HepG2 (cell line): ENCODE measurements around the gene TEFM. TPM values are rescaled to one million over a fixed set of nuclear protein-coding genes. Genes with fewer than 3 reads are reported as not detected.

Experiments
- DNMT1 ChIP-seq: sonication (generic); formaldehyde crosslinking; IDR thresholded peaks from 2 replicates; pipeline ENCODE4 v1.5.1; 2020; ENCODE audit warnings: mild to moderate bottlenecking, missing genetic modification reagents
- FOXC1 ChIP-seq: sonication (generic); formaldehyde crosslinking; IDR thresholded peaks from 2 replicates; pipeline ENCODE4 v1.8.0; 2022; ENCODE audit warnings: mild to moderate bottlenecking, missing genetic modification reagents, borderline replicate concordance
- HOXD1 ChIP-seq: sonication (generic); formaldehyde crosslinking; IDR thresholded peaks from 2 replicates; pipeline ENCODE4 v1.5.0; 2020; ENCODE audit warnings: missing genetic modification reagents
- NFE2 ChIP-seq: sonication (generic); formaldehyde crosslinking; IDR thresholded peaks from 2 replicates; pipeline ENCODE4 v1.4.0; 2020; ENCODE audit warnings: missing genetic modification reagents
- POLR2A ChIP-seq, 2 experiments: IDR thresholded peaks; 2 replicates each; pipeline ENCODE4 v1.6.1; 2011; ENCODE audit warnings: low read depth in 2 of 2, low read length in 2 of 2, mild to moderate bottlenecking in 1 of 2, moderate library complexity in 1 of 2; ENCODE audit not compliant: insufficient read depth in 1 of 2
- RNF2 ChIP-seq: fragments of 450-650 bp; conservative IDR thresholded peaks from 2 replicates; pipeline ENCODE4 v1.6.1; 2016; ENCODE audit warnings: low read depth
- SIX4 ChIP-seq: sonication (generic); formaldehyde crosslinking; IDR thresholded peaks from 2 replicates; pipeline ENCODE4 v1.4.0; 2020; ENCODE audit warnings: missing genetic modification reagents
- TGIF2 ChIP-seq: IDR thresholded peaks from 2 replicates; pipeline ENCODE4 v1.6.1; 2016; ENCODE audit warnings: control low read depth, missing compliant biosample characterization
- THAP11 ChIP-seq: IDR thresholded peaks from 2 replicates; pipeline ENCODE4 v1.6.1; 2016; ENCODE audit warnings: missing biosample characterization, missing genetic modification reagents
- ZNF124 ChIP-seq: sonication (generic); formaldehyde crosslinking; IDR thresholded peaks from 2 replicates; pipeline ENCODE4 v1.4.0; 2020; ENCODE audit warnings: missing genetic modification reagents
- ZNF383 ChIP-seq: sonication (generic); formaldehyde crosslinking; IDR thresholded peaks from 2 replicates; pipeline ENCODE4 v1.4.0; 2020; ENCODE audit warnings: missing genetic modification reagents, mild to moderate bottlenecking, borderline replicate concordance
- ZNF543 ChIP-seq: sonication (generic); formaldehyde crosslinking; IDR thresholded peaks from 2 replicates; pipeline ENCODE4 v1.4.0; 2020; ENCODE audit warnings: mild to moderate bottlenecking, missing genetic modification reagents
- ZNF567 ChIP-seq: sonication (generic); formaldehyde crosslinking; IDR thresholded peaks from 2 replicates; pipeline ENCODE4 v1.8.1; 2023; ENCODE audit warnings: mild to moderate bottlenecking, missing genetic modification reagents, borderline replicate concordance
- ZNF598 ChIP-seq: sonication (generic); formaldehyde crosslinking; IDR thresholded peaks from 2 replicates; pipeline ENCODE4 v1.5.1; 2020; ENCODE audit warnings: mild to moderate bottlenecking, missing genetic modification reagents, borderline replicate concordance
- ZNF678 ChIP-seq: sonication (generic); formaldehyde crosslinking; IDR thresholded peaks from 2 replicates; pipeline ENCODE4 v1.4.0; 2020; ENCODE audit warnings: mild to moderate bottlenecking, missing genetic modification reagents
- ZNF879 ChIP-seq: sonication (generic); formaldehyde crosslinking; IDR thresholded peaks from 2 replicates; pipeline ENCODE4 v1.8.1; 2023; ENCODE audit warnings: missing genetic modification reagents
- polyA plus RNA-seq, 8 experiments: library from polyadenylated mRNA; depleted of rRNA in 3 of 8; stranded (reverse) in 7 of 8; unstranded in 1 of 8; fragments of >200 nt; fragmentation: Illumina TruSeq in 4 of 8; extraction: Trizol in 4 of 8; gene quantifications; 2 replicates each; pipeline versions ENCODE4 v1.2.1 to v1.2.3, GENCODE V29; 2011 to 2016; ENCODE audit warnings: low read depth in 4 of 8, missing spikeins in 1 of 8, mixed read lengths in 1 of 8; ENCODE audit not compliant: insufficient read depth in 1 of 8
- total RNA-seq, 5 experiments: library from RNA; depleted of rRNA; stranded (reverse); fragments of >200 nt; fragmentation: Illumina TruSeq; extraction: Trizol; gene quantifications; 2 replicates each; pipeline ENCODE4 v1.2.3, GENCODE V29; 2016; ENCODE audit warnings: low read depth in 1 of 5
- TF ChIP-seq, protein P1 (sequence below): sonication (generic); formaldehyde crosslinking; IDR thresholded peaks from 2 replicates; pipeline ENCODE4 v1.4.0; 2020; ENCODE audit warnings: missing genetic modification reagents
- TF ChIP-seq, protein P2 (sequence below): sonication (generic); formaldehyde crosslinking; IDR thresholded peaks from 2 replicates; pipeline ENCODE4 v1.5.0; 2020; ENCODE audit warnings: mild to moderate bottlenecking, missing genetic modification reagents, borderline replicate concordance

Gene TEFM
- total and polyA plus RNA-seq, 2 of the 13 experiments (the other 11 are each of a cell fraction or from before 2014, with no cell fraction given): 7.0 to 20.0 TPM

DNA sequence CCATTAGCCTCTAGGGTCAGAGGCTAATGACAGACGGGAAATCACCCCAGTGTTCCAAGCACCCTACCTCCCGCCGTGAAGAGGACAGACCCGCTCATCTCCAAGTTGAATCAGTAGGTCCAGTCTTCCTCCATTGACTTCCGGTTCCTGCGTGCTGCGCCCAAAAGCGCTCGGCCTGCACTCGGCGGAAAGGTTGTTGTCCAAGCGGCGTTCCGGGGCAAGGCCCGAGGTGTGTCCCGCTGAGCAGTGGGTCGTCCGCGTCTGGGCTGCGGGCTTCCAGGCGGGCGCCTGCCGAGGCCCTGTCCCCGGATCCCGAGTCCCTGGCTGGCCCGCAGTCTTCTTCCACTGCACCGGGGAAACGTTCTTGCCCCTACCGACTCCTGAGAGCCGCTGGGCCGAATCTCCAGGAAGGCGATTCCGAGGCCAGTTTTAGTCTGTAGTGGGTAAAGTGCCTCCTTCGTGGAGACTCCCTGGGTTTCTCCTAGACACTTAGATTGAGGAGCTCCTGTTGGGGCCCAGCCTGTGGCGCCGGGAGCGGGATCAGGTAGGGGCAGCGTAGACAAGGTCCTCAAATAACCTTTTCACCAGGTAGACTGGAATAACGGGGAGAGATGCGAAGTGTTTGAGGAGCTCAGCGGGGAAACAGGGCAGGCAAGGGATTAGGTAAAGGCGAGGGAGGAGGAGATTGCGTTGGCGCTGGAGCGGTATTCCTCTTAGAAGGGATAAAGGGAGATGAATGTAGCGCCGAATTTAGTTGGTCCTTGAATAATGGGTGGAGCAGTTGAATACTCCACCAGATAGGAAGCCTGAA, at the start of gene TEFM (continued):
- peak; percentile 89; the same call in 1 of the 2 replicates for TF ChIP-seq ZNF678 (CRISPR knock-in tag)
- TF ChIP-seq RNF2: 0 out of 2 replicates have a peak, but pooled peaks have one; percentile 26
- peak; percentile 94 for TF ChIP-seq ZNF124 (CRISPR knock-in tag)
- no peak; the same call in 1 of the 2 replicates for TF ChIP-seq ZNF383 (CRISPR knock-in tag)
- TF ChIP-seq HOXD1 (CRISPR knock-in tag): peak; percentile 95; the same call in 1 of the 2 replicates
- 0 out of 2 replicates have a peak, but pooled peaks have one; percentile 54 for TF ChIP-seq SIX4 (CRISPR knock-in tag)
- peak; percentile 87; the same call in 1 of the 2 replicates for TF ChIP-seq DNMT1 (CRISPR knock-in tag)
- TF ChIP-seq NFE2: no peak
- peak; percentile 95 for TF ChIP-seq ZNF543 (CRISPR knock-in tag)
- TF ChIP-seq POLR2A (IDR thresholded peaks at IDR 0.05; ENCODE audit: insufficient read depth in 1 of 2, low read depth in 2 of 2, low read length in 2 of 2): peak; percentile 84 to 88
- 0 out of 2 replicates have a peak, but pooled peaks have one; percentile 3 for TF ChIP-seq ZNF567
- TF ChIP-seq ZNF879 (CRISPR knock-in tag): peak; percentile 68; the same call in 1 of the 2 replicates
- 0 out of 2 replicates have a peak, but pooled peaks have one; percentile 52 for TF ChIP-seq ZNF598 (CRISPR knock-in tag)
- TF ChIP-seq, protein P1, sequence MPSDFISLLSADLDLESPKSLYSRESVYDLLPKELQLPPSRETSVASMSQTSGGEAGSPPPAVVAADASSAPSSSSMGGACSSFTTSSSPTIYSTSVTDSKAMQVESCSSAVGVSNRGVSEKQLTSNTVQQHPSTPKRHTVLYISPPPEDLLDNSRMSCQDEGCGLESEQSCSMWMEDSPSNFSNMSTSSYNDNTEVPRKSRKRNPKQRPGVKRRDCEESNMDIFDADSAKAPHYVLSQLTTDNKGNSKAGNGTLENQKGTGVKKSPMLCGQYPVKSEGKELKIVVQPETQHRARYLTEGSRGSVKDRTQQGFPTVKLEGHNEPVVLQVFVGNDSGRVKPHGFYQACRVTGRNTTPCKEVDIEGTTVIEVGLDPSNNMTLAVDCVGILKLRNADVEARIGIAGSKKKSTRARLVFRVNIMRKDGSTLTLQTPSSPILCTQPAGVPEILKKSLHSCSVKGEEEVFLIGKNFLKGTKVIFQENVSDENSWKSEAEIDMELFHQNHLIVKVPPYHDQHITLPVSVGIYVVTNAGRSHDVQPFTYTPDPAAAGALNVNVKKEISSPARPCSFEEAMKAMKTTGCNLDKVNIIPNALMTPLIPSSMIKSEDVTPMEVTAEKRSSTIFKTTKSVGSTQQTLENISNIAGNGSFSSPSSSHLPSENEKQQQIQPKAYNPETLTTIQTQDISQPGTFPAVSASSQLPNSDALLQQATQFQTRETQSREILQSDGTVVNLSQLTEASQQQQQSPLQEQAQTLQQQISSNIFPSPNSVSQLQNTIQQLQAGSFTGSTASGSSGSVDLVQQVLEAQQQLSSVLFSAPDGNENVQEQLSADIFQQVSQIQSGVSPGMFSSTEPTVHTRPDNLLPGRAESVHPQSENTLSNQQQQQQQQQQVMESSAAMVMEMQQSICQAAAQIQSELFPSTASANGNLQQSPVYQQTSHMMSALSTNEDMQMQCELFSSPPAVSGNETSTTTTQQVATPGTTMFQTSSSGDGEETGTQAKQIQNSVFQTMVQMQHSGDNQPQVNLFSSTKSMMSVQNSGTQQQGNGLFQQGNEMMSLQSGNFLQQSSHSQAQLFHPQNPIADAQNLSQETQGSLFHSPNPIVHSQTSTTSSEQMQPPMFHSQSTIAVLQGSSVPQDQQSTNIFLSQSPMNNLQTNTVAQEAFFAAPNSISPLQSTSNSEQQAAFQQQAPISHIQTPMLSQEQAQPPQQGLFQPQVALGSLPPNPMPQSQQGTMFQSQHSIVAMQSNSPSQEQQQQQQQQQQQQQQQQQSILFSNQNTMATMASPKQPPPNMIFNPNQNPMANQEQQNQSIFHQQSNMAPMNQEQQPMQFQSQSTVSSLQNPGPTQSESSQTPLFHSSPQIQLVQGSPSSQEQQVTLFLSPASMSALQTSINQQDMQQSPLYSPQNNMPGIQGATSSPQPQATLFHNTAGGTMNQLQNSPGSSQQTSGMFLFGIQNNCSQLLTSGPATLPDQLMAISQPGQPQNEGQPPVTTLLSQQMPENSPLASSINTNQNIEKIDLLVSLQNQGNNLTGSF (CRISPR knock-in tag): peak; percentile 80
- TF ChIP-seq THAP11: peak; percentile 95
- TF ChIP-seq TGIF2 (CRISPR knock-in tag): peak; percentile 93
- TF ChIP-seq, protein P2, sequence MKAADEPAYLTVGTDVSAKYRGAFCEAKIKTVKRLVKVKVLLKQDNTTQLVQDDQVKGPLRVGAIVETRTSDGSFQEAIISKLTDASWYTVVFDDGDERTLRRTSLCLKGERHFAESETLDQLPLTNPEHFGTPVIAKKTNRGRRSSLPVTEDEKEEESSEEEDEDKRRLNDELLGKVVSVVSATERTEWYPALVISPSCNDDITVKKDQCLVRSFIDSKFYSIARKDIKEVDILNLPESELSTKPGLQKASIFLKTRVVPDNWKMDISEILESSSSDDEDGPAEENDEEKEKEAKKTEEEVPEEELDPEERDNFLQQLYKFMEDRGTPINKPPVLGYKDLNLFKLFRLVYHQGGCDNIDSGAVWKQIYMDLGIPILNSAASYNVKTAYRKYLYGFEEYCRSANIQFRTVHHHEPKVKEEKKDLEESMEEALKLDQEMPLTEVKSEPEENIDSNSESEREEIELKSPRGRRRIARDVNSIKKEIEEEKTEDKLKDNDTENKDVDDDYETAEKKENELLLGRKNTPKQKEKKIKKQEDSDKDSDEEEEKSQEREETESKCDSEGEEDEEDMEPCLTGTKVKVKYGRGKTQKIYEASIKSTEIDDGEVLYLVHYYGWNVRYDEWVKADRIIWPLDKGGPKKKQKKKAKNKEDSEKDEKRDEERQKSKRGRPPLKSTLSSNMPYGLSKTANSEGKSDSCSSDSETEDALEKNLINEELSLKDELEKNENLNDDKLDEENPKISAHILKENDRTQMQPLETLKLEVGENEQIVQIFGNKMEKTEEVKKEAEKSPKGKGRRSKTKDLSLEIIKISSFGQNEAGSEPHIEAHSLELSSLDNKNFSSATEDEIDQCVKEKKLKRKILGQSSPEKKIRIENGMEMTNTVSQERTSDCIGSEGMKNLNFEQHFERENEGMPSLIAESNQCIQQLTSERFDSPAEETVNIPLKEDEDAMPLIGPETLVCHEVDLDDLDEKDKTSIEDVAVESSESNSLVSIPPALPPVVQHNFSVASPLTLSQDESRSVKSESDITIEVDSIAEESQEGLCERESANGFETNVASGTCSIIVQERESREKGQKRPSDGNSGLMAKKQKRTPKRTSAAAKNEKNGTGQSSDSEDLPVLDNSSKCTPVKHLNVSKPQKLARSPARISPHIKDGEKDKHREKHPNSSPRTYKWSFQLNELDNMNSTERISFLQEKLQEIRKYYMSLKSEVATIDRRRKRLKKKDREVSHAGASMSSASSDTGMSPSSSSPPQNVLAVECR (CRISPR knock-in tag): peak; percentile 95
- TF ChIP-seq FOXC1 (CRISPR knock-in tag): peak; percentile 87; the same call in 1 of the 2 replicates
